ENCODE measurements around the gene GRM4. TPM values are rescaled to one million over a fixed set of nuclear protein-coding genes. Genes with fewer than 3 reads are reported as not detected.

The GRM4 gene
- polyA plus RNA-seq, 1 of the 3 experiments (the other 2 are of a cell fraction): not detected

- Histone ChIP-seq H3K36me3 (replicated peaks in 1 of 2; ENCODE audit: control insufficient read depth in 1 of 2, insufficient read depth in 2 of 2, low read length in 1 of 2) (no peaks in the 10 kb centered on the region), H3K4me2 (no peak overlapping the region), H3K9me3 (no peaks in the 10 kb centered on the region), H3K4me3 (ENCODE audit: low read depth in 2 of 2, low read length in 1 of 2) (no peak overlapping the region), H3K9ac (no peak overlapping the region), H2AFZ (ENCODE audit: low read depth) (no peak overlapping the region), H3K27ac (ENCODE audit: low read depth in 2 of 2, low read length in 1 of 2) (no peak overlapping the region), H3K4me1 (ENCODE audit: control insufficient read depth in 1 of 2, insufficient read depth in 2 of 2, low read depth in 1 of 2, low read length in 1 of 2) (peaks cover 0 to 11% of the 10 kb centered on the region in 2 experiments; a peak in 1 of 4 replicates), H3K27me3 (ENCODE audit: insufficient read depth) (peaks cover 8% of the 10 kb centered on the region), H3K79me2 (ENCODE audit: insufficient read depth) (no peaks in the 10 kb centered on the region), H3F3A (replicated peaks; ENCODE audit: insufficient read depth) (no peaks in the 10 kb centered on the region), H4K20me1 (ENCODE audit: insufficient read depth) (no peaks in the 10 kb centered on the region), H3K9me2 (no peaks in the 10 kb centered on the region)
- ChIA-PET CTCF (interaction anchor here (0.6 to 2.8 kb wide), 12 partner anchors 10 to 291 kb away, joined by 3 to 24 read pairs (median 4); no protein-coding TSS in a partner anchor), POLR2A (no interaction called here)
- 4% methylated on average over 4 of the region's 6 CpGs for WGBS (ENCODE audit: low lambda C conversion rate)
- DNase-seq: no peak
- no peak for TF ChIP-seq CTCF (IDR thresholded peaks at IDR 0.05)
Observed at GRCh38 chr6:34063651-34064050, 82.2 kb downstream of the GRM4 start.

DNA sequence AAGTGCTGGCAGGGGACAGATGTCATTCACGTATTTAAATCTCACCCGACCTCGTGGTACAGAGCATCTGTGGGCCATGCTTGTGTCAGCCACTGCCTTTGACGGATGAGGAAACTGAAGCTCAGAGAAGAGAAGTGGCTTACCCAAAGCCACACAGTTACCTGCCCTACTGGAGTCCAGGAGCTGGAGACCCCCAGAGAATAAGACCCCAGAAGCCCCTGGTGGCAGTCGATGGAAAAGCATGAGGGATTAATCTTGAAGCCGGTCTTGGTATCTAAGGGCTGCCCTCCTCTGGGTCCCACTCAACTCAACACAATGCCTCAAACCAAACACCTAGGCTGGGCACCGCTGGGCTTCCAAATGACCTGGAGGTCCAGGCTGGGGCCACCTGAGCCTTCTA, 83.1 kb downstream of the GRM4 start:
- H3K9me3 ChIP-seq: no peaks in the 10 kb centered on the region
- H3K9ac ChIP-seq: no peak overlapping the region
- no peak for DNase-seq
- H3K27me3 ChIP-seq (ENCODE audit: insufficient read depth): peaks cover 8% of the 10 kb centered on the region
- no peaks in the 10 kb centered on the region for H3K79me2 ChIP-seq (ENCODE audit: insufficient read depth)
- peaks cover 0 to 11% of the 10 kb centered on the region in 2 experiments; a peak in 1 of 4 replicates for H3K4me1 ChIP-seq (ENCODE audit: control insufficient read depth in 1 of 2, insufficient read depth in 2 of 2, low read depth in 1 of 2, low read length in 1 of 2)
- no peaks in the 10 kb centered on the region for H3K9me2 ChIP-seq
- no peak overlapping the region for H3K4me3 ChIP-seq (ENCODE audit: low read depth in 2 of 2, low read length in 1 of 2)
- H3K27ac ChIP-seq (ENCODE audit: low read depth in 2 of 2, low read length in 1 of 2): no peak overlapping the region
- H3F3A ChIP-seq (replicated peaks; ENCODE audit: insufficient read depth): no peaks in the 10 kb centered on the region
- no peaks in the 10 kb centered on the region for H3K36me3 ChIP-seq (replicated peaks in 1 of 2; ENCODE audit: control insufficient read depth in 1 of 2, insufficient read depth in 2 of 2, low read length in 1 of 2)
- POLR2A ChIA-PET: no interaction called here
- H2AFZ ChIP-seq (ENCODE audit: low read depth): no peak overlapping the region
- no peaks in the 10 kb centered on the region for H4K20me1 ChIP-seq (ENCODE audit: insufficient read depth)
- H3K4me2 ChIP-seq: no peak overlapping the region
- 77% methylated on average over 5 of the region's 7 CpGs for WGBS (ENCODE audit: low lambda C conversion rate)
- CTCF ChIA-PET: interaction anchor here (0.6 to 2.8 kb wide), 13 partner anchors 9 to 291 kb away, joined by 3 to 24 read pairs (median 4); no protein-coding TSS in a partner anchor
- TF ChIP-seq, protein P1, sequence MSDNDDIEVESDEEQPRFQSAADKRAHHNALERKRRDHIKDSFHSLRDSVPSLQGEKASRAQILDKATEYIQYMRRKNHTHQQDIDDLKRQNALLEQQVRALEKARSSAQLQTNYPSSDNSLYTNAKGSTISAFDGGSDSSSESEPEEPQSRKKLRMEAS (IDR thresholded peaks at IDR 0.05; ENCODE audit: low read depth): no peak
- peak; percentile 39 for TF ChIP-seq CTCF (IDR thresholded peaks at IDR 0.05)
- TF ChIP-seq TEAD4 (IDR thresholded peaks at IDR 0.05; ENCODE audit: borderline replicate concordance, insufficient read depth): no peak

- Histone ChIP-seq H3K9ac (no peak overlapping the region), H4K20me1 (ENCODE audit: insufficient read depth) (no peaks in the 10 kb centered on the region), H3K9me2 (no peaks in the 10 kb centered on the region), H3K4me1 (ENCODE audit: control insufficient read depth in 1 of 2, insufficient read depth in 2 of 2, low read depth in 1 of 2, low read length in 1 of 2) (peaks cover 0 to 11% of the 10 kb centered on the region in 2 experiments; a peak in 1 of 4 replicates), H3K27ac (ENCODE audit: low read depth in 2 of 2, low read length in 1 of 2) (no peak overlapping the region), H3K9me3 (no peaks in the 10 kb centered on the region), H3K36me3 (replicated peaks in 1 of 2; ENCODE audit: control insufficient read depth in 1 of 2, insufficient read depth in 2 of 2, low read length in 1 of 2) (no peaks in the 10 kb centered on the region), H3K27me3 (ENCODE audit: insufficient read depth) (peaks cover 8% of the 10 kb centered on the region), H3K4me2 (no peak overlapping the region), H3F3A (replicated peaks; ENCODE audit: insufficient read depth) (no peaks in the 10 kb centered on the region), H2AFZ (ENCODE audit: low read depth) (no peak overlapping the region), H3K4me3 (ENCODE audit: low read depth in 2 of 2, low read length in 1 of 2) (no peak overlapping the region), H3K79me2 (ENCODE audit: insufficient read depth) (no peaks in the 10 kb centered on the region)
- ChIA-PET POLR2A (no interaction called here), CTCF (interaction anchor here (1.0 to 2.8 kb wide), 9 partner anchors 9 to 317 kb away, joined by 3 to 24 read pairs (median 5); no protein-coding TSS in a partner anchor)
- no peak for DNase-seq
- WGBS (ENCODE audit: low lambda C conversion rate): 75% methylated on average over 3 of the region's 3 CpGs
- TF ChIP-seq POLR2AphosphoS5 (IDR thresholded peaks at IDR 0.05; ENCODE audit: low read depth, low read length) (no peak), MEF2A (IDR thresholded peaks at IDR 0.05; ENCODE audit: borderline replicate concordance, low read depth) (no peak), GABPA (IDR thresholded peaks at IDR 0.05; ENCODE audit: low read depth) (no peak), RXRA (IDR thresholded peaks at IDR 0.05; ENCODE audit: borderline replicate concordance, low read depth) (no peak), EP300 (IDR thresholded peaks at IDR 0.05; ENCODE audit: borderline replicate concordance in 1 of 2, low read depth in 1 of 2, low read length in 1 of 2) (no peak), RCOR1 (IDR thresholded peaks at IDR 0.05; ENCODE audit: low read length) (no peak), USF1 (IDR thresholded peaks at IDR 0.05; ENCODE audit: borderline replicate concordance, low read depth) (no peak), ELF1 (IDR thresholded peaks at IDR 0.05) (no peak), CTCF (IDR thresholded peaks at IDR 0.05) (no peak), GATA2 (CRISPR knock-in tag; IDR thresholded peaks at IDR 0.05) (no peak), YY1 (IDR thresholded peaks at IDR 0.05; ENCODE audit: low read depth) (no peak), TCF12 (IDR thresholded peaks at IDR 0.05) (no peak)
Observed at GRCh38 chr6:34062156-34062555, 83.7 kb downstream of the GRM4 start.

All from SK-N-SH (cell line).